NCI-H1930 (cell line): ENCODE measurements around the gene ALK.
"Not testable (repeated sequence)": the region's sequence is repeated elsewhere in the genome, so short reads cannot be mapped to it uniquely, and the experiment has no call there.

Source experiments
- DNase-seq, 2 experiments: peaks; one replicate each; lab custom pipeline; 2025; lab: John Stamatoyannopoulos, UW

ALK gene

DNA sequence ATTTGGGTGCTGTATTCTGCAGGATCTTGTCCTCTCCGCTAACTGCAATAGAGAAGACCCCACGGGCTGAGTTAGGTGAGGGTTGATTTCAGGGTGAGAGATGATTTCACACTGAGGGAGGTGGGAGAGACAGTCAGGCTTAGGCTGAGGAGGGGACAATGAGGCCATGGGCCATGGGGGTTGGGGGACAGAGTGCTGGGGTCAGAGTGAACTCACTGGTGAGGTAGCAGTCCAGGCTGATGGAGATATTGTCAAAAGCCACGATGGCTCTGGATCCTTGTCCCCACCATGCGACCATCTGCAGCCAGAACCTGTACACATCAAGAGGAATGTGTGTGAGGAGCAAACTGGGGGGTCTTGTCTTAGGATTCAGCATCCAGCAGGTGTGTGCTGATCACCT is 646.2 kb downstream of the ALK start:
- DNase-seq: no peak

DNA sequence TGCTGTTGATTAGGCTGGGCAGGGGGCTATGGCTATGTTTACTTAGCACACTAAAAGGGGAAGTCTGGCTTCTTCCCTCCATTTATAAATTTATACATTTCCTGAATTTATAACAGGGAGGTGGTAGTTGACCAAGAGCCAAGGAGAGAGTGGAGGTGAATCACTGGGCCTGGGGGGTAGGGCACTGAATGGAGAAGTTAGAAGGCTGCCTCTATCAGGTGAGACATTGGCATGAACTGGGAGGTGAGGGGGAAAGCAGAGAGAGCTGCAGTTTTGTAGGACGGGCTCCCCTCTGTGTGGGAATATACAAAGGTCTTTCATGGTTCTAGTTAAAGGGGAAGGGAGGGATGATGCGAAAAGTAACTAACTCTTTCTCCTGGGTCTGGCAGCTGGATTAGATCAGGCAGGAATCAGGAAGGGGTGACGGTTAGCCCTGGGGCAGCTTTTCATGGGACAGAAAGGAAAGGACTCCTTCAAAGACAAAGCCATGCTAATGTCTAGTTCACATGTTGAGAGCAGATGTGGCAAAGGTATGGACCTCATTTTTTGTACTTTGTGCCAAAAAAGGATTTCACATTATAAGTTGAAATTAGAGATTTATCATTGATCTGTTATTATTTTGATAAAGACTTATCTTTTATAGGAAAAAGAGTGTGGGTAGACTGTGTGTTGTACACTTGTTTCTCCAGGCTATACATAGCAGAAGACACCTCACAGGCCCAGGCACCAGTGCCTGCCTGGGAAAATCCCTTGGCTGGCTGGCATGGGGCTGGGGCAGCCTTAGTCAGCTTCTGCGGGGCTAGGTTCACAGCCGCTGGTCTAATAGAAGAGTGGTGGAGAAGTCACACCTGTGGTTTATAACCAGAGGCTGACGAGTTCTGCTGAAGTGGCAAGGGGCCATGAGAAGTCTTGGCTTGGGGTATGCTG is 647.4 kb downstream of the ALK start:
- DNase-seq: no peak

DNA sequence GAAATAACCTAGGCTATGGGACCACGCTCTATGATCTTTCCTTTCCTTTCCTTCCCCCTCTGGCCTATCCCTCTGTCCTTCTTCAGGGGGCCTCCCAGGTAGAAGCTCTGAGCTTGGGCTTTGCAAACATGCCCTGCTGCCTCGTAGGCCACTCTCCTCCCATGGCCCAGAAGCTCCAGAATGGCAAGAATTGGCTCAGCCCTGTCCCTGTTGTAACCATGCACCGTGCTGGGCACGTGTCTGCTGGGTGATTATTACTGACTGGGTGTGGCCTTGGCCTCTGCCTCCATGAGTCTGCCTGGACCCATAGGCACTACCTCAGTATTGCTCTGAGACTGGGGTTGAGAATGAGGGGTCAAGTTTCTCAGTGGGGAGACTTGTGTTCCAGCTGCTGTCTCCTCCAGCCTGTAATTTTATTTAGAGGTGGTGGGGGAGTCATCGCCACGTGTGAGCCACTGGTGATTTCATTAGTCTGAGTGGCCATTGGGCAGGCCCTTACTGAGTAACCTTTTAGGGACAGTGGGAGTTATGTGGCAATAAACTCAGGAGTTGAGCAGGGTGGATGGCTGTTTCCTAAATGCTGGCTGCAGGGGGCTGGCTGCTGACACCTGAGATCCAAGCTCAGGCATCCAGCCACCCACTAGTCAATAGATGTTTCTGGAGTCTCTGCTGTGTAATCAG is 648.2 kb downstream of the ALK start:
- no peak for DNase-seq

DNA sequence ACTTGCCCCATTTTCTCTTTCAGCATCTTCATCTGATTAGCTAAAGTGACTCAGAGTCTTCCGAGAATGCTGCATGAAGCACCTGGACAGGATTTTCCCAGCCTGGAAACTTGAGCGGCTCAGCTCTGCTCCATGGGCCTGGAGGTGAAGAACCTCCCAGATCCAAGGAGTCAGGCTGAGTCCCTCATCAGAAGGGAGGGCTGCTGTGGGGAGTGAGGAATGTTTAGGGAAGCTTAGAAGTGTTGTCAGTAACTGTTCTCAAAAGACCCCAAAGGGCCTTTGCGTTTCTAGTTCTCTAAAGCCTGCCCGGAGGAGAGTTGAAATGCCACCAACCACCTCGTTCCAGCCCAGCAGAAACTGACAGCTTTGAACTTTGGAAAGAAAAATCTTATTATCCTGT is 649.1 kb downstream of the ALK start:
- no peak for DNase-seq

DNA sequence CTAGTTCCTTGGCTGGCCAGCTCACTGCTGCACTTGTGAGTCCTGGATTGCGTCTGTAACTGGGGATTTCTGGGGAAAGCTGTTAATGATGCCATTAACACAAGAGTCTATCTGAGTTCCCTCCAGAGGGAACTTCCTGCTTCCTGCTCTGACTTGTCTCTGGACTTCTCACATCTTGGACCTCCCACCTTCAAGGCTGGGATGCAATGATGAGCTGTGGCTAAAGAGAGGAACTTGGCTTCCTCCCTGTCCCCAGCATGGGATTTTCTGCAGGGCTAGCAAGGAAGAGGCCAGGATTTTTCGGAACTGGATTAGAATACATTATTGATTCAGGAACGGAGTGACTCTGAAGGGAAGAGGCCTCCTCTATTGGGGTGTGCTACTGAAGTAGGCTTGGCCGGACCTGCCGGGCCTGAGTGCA is 650.7 kb downstream of the ALK start:
- DNase-seq: no peak

DNA sequence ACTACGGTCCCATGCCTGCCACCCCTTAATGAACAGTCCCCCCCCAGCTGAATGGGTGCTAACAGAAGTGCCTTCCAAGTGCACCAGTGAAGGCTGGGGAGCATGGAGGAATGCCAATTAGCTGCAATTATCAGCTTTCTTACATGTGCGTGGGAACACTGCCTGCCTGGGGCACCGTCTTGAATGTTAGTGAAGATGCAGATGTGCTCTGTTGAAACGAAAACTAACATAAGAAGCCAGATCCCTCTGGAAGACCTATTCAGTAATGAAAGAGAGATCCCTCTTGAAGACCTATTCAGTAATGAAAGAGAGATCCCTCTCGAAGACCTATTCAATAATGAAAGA is 651.6 kb downstream of the ALK start:
- no peak for DNase-seq

DNA sequence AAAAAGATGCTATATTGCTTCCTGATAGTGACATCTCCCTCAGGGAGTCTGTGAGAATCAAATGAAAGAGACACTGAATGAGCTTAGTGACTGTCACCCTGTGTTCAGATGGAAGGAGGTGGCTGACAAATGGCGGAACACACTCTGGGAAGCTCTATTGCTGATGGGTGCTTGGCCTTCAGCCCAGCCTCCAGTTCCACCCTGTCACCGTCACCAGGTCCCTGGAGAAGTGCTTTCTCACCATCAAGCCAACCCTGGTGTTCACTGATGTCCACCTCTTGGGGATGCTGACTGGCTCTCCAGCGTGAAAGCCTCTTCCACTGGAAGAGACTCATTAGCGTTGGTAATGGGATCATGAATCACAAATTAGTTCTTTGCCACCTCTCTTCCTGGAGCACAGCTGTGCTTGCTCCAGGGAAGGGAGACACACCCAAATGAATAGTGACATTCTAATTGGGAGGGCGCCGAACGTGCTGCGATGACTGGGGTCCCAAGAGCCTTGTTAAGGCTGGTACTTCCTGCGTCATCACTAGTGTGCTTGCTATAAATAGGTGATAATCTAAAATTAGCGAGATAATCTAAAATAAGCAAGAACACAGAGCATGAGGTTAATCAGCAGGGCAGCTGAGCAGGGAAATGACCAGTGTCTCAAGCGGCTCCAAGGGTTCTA is 652.2 kb downstream of the ALK start:
- DNase-seq: no peak

DNA sequence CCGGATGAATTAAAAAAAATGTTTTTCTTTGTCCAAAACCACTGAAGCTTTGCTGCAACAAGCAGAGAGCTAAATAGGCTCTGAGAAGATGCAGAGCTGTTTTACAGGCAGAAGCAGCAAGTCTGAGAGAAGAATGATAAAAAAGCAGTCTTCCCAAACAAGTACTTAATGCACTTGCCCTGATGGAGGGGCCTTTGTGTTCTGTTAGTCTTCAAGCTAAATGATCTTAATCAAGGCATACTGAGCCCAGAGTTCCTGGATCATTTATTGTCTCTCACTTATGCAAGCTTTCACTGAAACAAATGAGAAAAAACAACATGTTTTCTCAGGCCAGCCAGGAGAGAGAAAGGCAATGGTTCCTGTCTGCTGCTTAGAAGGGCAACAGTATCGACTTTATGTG is 653.7 kb downstream of the ALK start:
- DNase-seq: no peak

DNA sequence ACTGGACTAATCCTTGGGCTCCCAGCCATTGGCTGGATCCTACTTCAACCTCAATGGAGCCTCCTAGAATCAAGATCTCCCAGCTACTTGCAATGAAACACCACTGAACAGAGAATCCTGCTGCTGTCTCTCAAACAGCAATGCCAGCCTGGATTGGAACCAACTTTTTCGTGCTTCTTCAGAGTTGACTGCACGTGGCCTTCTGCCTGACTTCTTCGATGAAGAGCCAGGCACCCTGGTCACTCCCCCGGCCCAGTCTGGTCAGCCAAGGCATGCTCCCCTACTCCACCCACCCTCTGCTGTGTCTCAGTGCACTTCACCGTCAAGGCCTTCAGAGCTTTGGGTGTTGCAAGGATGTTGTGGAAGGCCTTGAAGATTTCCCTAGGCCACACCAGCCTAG is 657.5 kb downstream of the ALK start:
- DNase-seq: no peak

DNA sequence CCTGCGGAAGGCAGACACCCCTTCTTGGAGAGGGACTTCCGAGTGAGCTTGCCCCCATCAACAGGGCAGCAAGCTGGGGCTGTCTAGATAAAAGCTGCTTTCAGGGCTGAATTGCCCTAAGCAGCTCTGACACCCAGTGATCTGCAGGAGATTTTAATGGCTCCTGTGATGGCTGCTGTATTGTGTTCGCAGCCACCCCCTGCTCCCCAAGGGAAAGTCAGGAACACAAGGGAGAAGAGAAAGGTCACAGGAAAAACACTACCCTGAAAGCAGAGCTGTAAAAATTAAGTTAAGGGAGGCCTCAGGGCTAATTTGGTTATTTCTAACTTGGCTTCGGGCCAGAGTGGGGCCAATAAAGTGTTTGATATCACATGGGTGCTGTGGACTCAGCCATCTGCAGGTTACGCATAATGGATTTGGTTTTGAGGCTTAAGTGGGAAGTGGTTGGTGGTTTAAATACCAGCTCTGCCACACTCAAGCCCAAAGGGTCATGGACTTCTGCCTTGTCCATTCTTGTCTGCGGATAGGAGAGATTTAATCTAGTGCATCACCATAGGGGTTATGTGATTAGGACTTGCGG is 658.6 kb downstream of the ALK start:
- DNase-seq: no peak

DNA sequence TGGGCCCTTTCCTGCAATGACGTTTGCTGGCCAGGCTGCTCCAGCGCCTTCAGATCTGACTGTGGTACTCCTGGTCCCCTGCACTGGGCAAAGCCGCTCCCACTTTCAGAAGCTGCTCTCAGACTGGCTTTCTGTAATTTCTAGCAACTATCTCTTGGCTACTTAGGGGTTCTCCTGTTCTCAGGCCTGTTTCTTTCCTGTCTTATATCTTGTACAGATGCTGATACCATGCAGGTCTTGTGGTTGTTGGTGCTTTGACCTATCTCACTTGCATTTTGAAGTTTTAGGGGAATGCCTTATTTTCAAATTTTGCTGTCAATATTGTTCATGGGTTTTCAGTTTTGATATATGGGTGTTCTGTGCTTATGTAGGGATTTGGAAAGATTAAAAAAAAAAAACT is 660.4 kb downstream of the ALK start:
- no peak for DNase-seq

DNA sequence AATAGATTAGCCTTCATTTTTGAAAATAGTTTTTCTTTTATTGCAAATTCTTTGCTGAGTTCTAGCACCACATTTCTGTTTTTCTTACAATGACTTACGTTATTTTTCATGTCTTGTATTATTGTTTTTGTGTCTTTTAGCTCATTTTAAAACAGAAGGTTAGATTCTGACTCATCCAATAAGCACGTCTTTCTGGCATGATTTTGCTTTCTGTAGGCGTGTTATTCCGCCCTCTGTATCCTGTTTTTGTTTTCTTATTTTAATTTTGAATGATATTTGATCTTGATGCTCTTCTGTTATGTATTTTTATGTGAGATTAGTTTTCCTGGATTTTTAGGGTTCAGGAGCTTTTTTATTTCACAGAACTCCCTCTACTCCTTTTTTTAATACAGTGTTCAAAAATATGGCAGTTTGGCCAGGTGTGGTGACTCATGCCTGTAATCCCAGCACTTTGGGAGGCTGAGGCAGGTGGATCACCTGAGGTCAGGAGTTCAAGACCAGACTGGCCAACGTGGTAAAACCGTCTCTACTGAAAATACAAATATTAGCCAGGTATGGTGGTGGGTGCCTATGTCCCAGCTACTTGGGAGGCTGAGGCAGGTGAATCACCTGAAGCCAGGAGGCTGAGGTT is 661.1 kb downstream of the ALK start:
- no peak for DNase-seq

DNA sequence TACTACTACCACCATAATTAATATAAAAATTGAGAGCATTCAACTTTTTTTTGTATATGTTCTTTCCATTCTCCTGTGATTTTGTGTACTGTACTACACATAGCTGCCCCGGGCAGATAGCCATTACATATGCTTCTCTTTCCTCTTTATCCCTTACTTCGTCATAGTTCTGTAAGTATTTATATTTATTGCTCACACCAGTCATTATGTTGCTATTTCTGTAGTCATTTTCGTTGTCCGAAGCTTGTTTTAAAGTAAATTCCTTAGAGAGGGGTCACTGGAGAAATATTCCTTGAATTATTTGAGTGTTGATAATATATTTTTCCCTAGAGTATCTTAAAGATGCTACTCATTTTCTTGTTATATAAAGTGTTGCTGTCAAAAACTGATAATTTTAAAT is 662.2 kb downstream of the ALK start:
- no peak for DNase-seq

DNA sequence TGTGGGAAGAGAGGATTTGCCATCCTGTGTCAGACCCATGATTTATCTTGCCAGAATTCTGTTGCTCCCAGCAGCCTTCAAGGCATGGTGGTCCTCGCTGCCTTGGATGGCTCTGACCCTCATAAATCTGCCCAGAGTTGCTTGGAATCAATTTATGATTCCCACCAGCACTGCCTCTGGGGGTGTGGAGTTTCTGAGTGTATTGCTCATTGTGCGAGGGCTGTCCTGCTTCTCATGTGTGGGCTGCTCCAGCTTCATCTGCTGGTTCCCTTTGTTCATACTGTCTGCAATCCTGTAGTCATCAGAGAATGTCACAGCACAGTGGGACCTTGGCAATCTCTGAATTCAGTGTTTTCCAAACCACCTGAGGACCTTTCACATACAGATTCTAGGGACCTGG is 666.4 kb downstream of the ALK start:
- no peak for DNase-seq

DNA sequence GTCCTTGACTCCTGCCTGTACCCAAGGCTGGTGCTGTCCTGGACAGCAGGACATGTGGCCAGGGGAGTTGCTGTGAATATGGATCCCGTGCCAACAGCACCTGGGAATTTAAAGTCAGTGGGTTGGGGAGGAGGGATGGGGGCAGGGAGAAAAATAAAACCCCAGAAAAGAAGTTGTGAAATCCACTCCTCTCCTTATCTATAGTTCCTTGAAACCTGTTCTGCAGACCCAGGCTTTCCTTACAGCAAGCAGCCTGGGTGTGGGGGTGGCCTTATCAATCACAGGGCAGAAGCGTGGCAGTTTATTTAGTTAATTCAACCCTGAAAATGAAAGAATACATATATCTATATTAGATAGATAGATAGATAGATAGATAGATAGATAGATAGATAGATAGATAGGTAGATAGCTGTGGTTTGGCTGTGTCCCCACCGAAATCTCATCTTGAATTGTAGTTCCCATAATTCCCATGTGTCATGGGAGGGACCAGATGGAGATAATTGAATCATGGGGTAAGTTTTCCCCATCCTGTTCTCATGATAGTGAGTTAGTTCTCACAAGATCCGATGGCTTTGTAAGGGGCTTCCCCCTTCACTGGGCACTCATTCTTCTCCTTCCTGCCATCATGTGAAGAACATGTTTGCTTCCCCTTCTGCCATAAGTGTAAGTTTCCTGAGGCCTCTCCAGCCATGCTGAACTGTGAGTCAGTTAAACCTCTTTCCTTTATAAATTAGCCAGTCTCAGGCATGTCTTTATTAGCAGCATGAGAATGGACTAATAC is 667.7 kb downstream of the ALK start:
- not testable (repeated sequence) for DNase-seq

DNA sequence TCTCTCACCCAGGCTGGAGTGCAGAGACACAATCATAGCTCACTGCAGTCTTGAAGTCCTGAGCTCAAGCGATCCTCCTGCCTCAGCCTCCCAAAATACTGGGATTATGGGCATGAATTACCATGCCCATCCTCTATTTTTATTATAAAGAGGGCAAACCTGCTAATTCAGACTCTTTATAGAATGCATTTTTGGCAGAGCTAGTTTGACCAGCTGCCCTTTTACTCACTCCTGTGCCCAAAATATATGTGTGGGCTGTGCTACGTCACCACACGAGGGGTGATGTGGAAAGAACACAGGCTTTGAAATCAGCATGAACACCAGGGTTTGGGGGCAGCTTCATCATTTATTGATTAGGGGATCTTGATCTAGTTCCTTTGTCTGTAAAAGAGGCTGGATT is 668.4 kb downstream of the ALK start:
- DNase-seq: no peak

DNA sequence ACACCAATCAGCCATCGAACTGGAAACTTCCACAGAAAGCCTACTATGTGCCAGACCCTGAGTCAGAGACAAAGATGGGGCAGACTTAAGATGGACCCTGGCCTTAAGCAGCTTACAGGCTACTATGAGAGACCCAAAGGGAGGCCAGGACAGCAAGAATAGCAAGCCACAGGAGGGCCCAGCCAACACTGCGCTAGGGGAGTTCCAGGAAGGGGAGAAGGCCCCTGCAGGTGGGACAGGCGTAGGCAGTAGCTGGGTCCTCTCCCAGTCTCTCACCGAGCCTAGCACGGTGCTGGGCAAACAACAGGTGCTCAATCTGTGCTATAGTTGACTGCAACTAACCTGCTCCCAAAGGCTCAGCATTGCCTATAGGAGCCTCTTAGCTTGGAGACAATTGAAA is 670.0 kb downstream of the ALK start:
- DNase-seq: no peak

DNA sequence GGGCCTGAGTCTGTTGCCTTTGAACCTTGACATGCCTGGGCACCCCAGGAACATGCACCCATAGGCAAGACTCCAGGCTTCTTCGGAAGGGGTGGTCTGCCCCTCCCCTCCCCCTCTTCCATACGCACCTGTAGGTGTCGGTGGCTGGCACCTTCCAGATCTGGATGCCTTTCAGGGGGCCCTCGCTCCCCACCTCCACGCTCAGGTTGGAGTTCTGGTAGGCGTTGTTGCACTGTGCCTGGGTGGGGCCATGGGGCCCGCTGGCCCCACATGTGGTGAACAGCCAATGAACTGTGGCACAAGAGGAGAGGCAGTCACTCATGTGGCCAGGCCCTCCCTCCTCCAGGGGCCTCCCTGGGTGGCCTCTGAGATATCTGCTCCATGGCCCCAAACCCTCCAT is 670.4 kb downstream of the ALK start:
- DNase-seq: no peak

DNA sequence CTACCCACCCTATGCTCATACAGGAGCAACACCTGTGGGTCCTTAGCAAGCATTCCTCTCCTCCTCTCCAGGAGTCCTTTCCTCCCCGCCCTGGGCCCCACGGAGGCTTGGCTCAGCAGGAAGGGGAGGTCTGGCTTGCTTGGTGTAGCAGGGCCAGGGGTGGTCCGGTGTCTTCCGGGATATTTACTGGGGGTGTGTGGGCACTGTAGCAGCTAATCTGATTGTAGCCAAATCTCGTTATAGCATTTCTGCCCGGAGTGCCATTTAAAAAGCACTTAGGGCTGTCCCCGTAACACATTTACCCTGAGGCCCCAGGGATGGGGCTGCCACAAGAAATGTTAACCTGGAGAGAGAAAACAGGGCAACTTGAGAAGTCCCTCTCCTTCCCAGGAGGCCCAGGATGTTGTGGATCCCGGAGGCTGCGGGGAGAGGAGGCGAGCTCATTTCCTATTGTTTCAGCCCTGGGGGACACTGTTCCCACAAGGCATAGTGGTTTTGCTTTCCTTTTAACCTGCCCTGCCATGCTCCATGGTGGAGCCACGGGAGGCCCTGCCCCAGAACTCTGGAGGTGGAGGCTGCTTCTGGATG is 671.6 kb downstream of the ALK start:
- DNase-seq: no peak

DNA sequence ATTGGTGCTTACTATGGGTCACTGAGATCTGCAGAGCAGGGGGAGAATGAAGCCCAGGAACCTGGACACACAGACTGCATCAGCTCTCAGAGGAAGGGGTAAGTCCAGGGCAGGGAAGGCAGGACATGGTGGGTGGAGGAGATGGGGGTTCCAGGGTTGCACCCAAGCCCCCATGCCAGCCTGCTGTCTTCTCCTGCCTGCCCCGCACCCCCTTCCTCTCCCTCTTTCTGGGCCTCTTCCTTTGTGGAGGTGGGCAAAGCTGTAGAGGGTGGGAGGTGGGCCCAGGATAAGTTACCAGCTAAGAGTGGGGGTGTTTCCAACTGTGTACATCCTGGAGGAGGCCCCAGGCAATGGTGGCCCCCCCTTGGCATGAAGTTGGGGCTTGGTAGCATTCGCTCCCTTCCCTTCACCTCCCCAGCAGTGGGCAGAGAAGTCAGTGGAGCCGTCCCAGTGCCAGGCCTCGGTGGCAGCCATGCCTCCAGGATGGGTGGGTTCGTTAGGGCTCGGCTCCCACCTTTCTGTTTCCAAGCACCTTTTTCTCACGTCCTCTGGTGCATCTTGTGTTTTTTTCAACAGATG is 674.0 kb downstream of the ALK start:
- no peak for DNase-seq
